HG02852 (cell line): ENCODE results near the gene BDNF.
A peak's percentile ranks its signal among the peaks of the same experiment; 100 is the strongest.
"Not testable (repeated sequence)": the region's sequence is repeated elsewhere in the genome, so short reads cannot be mapped to it uniquely, and the experiment has no call there.

Experiments
- ATAC-seq: cut with Tn5 transposase; IDR thresholded peaks from one replicate; pipeline ENCODE4 v1.9.1; 2021; ENCODE audit warnings: mild to moderate bottlenecking, moderate library complexity; ENCODE audit not compliant: unreplicated experiment

Gene BDNF

DNA sequence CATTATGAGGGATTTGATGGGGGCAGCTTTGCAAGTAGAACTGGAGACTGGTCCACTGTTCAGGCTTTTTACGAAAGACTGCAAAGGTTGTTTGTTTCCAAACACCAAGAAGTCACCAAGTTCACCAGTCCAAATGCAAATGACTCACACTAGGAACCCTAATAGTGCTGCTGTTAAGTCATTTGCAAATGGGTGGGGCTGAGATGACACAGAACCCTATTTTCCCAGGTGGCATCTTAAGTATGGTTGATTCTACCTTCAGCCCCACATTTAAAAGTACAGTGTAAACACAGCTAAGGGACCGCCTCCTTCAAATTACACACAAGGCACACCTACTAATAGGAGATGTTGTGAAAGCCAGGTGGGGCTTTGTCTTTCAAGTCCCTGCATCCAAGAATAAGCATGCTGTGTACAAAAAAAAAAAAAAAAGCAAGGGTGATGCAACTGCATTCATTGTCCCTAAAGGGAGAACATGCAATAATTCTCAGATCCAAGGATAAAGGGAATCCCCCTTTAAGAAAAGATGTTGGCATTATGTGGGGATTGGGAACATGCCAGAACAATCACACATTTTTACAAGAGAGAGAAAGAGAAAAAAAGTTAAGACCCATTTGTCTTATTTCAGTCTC, 27.3 kb downstream of the BDNF start:
- ATAC-seq = no peak

DNA sequence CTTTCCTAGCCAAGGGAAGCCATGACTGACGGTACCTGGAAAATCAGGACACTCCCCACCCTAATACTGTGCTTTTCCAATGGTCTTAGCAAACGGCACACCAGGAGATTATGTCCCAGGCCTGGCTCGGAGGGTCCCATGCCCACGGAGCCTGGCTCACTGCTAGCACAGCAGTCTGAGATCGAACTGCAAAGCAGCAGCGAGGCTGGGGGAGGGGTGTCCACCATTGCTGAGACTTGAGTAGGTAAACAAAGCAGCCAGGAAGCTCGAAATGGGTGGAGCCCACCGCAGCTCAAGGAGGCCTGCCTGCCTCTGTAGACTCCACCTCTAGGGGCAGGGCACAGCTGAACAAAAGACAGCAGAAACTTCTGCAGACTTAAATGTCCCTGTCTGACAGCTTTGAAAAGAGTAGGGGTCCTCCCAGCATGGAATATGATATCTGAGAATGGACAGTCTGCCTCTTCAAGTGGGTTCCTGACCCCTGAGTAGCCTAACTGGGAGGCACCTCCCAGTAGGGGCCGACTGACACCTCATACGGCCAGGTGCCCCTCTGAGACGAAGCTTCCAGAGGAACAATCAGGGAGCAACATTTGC, 34.6 kb downstream of the BDNF start:
- not testable (repeated sequence) for ATAC-seq

DNA sequence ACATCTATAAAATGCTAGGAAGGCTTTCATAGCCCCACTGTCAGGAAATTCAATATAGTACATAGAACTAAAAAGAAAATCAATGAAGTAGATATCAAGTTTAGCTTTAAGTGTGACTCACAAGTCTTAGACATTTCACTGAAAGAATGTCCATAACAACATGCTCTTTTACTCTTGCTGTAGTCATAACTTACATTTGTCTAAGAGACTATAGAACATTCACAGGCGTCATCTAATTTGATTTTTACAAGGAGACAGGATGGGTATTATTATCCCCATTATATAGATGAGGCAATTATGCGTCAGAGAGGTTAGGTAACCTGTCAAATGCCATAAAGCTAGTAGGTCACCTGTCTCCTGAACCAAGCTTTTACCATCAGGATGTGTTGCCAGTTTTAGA, 36.9 kb downstream of the BDNF start:
- no peak for ATAC-seq

DNA sequence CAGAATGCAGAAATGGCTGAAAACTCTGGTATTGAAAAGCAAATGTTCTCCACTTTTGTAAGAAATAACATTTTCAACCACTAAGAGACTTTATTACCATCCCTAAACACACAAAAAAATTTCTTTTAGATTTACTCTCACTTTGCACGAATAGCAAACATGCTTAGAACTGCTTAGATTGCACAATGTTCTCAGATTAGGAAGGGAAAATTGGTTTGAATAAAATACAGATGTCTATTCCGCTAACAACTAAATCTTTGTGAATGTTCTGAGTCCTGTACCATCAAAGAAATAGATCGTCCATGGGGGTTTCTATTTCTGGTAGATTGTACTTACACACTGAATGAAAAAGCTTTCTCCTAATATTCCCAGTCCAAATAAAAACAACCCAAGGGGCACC, 40.1 kb downstream of the BDNF start:
- ATAC-seq = no peak

DNA sequence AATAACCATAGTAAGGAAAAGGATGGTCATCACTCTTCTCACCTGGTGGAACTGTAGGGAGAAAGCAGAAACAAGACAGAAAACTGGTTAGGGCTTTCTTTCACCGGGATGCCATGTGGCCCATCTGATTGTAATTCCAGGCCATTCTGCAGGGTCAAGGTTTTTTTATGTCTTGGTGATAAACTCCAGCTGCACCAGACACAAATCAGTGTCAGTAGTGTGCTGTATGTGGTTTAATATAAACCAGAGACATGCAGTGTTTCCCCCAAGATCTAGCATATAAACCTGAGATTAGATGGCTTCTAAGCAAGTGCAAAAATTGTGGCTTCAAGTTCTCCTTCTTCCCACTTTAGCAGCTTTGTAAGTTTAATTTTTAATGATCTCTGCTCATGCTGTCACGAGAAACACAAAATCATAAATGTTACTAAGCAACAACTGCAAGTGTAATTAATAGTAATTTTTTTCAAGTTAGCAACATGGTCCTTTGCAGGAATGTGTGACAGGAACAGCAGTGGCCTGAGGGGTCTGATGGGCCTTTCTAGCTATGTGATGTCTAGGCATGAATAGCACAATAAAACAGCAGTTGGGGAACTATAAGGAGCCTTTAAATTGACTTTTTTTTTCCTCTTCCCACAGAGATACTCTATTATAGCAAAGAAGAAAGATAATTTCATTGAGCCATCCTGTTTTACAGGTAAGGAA, 41.6 kb downstream of the BDNF start:
- ATAC-seq = no peak

DNA sequence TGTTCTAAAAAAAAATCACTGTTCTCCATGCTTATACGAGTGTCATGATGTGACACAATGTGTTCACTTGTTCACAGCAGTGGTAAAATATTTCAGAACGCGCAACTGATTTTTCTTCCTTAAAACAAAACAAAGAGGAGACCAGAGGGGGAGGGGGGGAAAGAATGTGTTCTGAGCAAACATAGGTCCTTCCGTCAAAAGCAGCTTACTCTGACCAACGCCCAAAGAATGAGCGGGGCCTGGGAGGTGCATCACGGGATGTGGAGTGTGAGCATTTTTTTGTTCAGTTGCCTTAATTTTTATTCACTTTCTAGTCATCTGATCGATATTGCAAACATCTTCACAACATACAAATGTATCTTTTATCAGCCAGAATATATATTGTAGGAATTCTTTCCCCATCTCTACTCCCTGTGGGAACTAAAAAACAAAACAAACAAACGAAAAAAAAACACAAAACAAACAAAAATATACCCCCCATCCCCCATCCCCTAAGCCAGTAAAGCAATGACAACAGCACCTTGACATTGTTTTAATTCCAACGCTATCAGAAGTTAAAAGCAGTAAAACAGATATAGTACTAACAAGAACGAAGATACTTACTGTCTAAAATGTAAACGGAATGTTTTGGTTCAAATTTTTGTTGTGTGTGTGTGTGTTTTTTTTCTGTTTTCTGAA, 43.3 kb downstream of the BDNF start:
- ATAC-seq = no peak

DNA sequence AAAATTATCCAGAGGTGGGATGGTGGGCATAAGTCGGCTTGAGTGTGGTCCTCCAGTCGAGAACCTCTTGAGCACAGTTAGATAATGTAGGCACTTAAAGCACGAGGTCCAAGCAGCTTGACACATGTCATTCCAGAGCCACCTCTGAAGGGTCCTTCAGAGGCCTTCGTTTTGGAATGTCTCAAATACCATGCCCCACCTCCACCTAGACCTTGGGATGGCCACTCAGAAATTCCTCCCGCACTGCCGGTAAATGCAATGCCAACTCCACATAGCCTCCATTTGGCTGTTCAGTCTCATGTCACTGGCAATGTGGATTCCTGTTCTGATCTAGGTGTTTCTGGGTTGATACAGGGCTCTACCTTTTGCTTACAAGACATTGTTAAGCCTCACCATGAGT, 43.9 kb downstream of the BDNF start:
- ATAC-seq = no peak

DNA sequence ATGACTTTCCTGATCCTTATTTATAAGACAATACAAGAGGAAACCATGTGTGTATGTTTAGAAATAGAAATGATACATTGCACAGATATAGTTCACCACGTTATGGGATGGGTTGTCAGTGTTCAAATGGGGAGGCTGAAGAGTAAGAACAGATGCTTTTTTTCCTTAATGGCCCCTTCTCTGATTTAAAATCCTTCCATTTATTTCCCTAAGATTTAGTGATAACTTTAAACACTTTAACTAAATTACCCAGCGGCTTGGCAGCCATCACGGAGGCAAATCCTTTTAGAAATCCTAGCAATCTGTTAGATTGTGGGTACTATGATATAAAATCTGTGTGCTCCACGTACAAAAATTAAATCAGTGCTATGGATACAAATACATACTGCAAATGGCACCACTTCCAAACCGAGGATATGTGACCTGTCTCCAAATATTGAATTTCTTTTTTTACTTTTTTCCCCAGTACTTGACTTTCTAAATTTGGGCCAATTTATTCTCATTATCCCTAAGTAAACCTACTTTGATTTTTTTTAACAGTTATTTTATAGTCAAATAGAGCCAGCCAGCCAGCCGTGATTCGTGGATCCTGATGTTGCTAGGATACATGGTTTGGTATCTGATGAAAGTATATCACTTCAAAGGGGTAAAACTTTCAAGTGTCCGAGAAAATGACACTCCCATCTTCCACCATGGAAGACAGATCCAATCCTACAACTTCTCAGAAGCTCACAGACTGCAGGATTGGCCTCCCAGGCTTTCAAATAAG, 46.1 kb downstream of the BDNF start:
- ATAC-seq = no peak

DNA sequence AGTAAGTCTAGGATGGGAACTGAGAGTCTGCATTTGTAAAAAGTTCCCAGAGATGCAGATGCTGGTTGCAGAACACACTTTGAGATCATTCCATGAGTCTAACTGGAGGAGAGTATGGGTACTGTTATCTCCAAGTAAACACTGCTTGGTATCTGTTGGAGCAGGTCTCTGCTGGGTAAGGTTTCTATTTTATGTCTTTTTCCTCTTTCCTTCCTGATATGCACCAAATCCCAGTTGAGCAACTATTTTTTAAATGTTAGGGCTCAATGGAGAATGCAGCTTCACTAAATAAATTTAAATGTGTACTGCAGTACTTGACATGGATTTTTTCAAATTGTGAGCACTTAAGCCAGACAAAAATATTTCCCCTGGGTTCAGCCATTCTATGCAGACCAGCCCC, 48.5 kb downstream of the BDNF start:
- ATAC-seq = no peak

DNA sequence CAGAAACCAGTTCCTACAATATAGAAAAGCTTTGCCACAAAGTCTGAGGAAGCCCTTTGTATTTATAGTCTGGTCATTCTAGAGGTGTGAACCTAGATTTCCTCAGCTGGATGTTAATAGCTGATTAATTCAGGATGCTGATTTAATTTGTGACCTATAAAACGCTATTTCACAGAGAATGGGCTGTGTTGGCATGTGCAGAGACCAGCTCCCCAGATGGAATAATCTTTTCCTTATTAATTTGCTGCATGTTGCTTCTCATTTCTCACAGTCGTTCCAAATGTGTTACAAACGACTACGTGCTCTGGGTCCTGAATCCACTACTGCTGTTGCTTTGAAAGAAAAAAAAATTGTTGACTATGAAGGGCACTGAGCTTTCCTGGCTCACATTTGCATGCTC, 49.3 kb downstream of the BDNF start:
- no peak for ATAC-seq

DNA sequence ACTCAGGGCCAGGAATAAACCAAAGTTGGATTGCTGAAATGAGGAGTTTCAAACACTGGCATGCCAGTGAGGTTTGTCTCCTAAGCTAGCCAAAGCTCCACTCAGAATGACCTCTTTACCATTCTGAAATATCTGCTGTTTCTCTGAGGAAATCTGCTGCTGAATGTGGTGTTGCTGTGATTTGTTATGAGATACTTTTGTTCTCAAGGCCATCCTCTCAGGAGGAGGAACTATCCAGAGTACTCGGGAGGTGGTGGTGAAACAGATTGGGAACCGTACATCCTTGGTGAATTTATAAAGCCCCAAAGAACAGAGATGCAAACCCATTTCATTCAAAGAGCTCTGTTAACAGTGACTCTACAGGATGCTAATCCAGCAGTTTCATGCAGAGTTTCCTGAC, 50.5 kb downstream of the BDNF start:
- no peak for ATAC-seq

DNA sequence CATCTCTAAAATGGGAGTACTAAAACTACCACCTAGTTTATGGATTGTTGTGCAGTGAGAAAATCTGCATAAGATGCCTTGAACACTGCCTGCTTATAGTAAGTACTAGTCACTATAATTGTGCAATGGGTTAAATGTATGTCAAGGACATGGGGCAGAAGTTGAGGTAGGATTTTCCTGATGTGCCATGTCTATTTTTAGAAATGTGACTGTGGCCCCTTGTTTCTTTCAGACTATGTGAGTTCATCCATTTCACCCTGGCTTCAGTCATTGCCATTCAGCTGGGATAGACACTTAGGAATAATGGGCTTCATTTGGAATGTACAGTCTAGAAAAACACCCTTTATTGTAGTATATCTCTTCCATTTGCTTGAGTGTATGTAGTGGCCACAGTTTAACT, 51.4 kb downstream of the BDNF start:
- ATAC-seq = no peak

DNA sequence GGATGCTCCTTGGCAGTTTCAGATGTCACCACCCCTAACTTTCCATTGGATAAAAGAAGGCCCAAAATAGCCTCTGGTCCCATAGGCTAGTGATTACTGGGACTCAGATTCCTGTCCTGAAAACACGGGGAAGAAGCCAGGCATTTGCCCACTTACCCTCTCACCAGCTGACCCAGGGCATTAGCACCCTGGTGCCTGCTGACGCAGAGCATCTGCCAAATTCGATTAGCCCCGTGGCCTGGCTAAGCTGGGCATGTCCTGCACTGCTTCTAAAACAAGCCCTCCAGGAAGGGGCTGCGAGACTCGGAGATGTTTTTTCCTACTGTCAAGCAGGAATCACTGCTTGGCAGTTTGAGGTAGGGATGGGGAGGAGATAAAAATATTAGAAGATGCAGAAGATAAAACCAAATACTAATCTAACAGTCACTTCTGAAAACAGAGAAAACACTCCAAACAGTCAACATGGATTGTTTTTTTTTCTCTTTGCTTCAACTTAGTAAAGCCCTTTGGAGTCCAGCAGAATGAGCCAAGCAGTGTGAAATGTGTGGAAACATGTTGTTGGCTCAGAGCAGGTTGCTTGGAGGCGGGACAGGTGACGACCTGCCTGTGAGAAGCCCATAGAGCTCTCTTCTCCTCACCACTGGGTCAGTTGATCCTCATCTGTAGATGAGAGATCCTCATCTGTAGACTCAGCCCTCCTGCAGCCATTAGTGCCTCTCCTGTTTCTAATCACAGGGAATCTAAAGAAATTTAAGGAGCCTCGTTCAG, 54.0 kb downstream of the BDNF start:
- no peak for ATAC-seq

DNA sequence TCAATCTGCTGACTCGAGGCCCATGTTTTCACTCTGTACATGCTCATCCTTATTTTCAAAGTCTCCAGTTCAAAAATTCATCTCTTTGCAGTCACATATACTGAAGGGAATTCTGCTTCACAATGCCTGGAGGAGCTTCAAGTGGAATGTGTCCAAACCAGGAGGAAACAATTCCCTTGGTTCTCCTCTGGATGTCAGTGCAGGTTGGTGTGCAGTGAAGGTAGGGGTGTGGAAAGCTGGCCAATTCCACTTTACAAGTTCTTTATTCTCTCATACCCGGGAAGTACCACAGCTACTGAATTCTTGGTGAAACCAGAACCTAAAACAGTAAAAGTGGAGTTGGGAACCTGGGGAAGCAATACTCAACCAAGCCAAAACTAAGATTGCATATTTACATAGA, 57.3 kb downstream of the BDNF start:
- no peak for ATAC-seq

DNA sequence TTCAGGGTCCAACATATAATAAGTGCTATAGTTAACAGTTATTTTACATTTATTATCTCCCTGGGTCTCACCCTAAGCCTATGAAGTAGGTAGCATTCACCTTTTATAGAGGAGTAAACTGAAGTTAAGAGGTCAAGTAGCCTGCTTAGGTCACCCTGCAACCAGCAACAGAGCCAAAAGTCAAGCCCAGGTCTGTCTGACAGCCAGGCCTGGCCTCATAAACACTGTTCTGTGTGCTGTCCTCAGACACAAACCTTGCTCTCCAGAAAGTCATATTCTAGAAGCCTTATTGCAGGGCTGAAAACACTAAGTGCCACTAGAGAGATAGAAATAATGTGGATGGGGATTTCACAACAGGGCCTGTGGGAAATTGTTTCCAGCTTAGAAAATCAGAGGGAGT, 59.3 kb downstream of the BDNF start:
- no peak for ATAC-seq

DNA sequence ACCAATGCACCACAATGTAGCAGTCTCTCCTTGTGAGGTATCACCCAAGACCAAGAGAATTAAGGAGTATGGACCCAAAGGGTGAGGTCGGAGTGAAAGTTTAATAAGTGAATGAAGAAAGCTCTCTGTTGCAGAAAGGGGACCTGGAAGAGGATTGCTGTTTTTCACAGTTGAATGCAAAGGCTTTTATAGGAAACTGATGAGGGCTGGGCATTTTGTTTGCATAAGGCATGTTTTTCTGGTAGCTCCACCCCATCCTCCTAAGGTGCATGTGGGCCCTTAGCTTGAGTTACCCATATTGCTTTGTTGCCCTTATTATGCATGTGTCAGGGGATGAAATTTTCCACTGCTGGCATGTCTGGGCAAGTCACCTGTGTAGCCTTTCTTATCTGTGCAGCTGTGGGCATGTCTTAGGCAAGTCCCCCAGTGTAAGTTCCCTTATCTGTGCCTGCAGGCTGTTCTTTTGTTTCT, 64.7 kb downstream of the BDNF start:
- ATAC-seq = peak; percentile 52

DNA sequence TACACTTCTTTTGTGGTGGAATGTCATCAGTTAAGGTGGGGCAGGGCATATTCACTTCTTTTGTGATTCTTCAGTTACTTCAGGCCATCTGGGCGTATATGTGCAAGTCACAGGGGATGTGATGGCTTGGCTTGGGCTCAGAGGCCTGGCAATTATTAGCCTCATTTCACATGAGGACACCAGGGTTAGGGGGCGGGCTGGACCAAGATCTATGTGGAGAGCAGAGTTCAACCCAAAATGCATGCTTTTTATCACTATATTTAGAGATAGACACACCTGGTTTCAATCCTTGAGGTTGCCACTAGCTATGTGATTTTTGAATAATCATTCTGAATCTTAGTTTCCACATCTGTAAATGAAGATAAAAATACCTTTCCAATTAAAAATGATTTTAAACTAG, 65.5 kb downstream of the BDNF start:
- ATAC-seq = not testable (repeated sequence)

DNA sequence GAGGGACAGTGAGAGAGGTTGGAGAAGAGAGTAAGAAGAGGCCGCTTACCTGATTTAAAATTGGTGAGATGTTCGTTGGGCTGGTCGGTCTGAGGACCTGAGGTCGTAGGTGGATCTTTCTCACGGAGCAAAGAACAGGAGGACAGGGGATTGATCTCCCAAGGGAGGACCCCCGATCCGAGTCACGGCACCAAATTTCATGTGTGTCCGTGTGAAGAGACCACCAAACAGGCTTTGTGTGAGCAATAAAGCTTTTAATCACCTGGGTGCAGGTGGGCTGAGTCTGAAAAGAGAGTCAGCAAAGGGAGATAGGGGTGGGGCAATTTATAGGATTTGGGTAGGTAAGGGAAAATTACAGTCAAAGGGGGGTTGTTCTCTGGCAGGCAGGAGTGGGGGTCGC, 66.0 kb downstream of the BDNF start:
- ATAC-seq = not testable (repeated sequence)

DNA sequence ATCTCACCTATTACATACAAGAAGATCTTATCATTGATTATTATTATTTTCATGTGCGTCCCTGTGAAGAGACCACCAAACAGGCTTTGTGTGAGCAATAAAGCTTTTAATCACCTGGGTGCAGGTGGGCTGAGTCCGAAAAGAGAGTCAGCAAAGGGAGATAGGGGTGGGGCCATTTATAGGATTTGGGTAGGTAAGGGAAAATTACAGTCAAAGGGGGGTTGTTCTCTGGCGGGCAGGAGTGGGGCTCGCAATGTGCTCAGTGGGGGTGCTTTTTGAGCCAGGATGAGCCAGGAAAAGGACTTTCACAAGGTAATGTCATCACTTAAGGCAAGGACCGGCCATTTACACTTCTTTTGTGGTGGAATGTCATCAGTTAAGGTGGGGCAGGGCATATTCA, 71.2 kb downstream of the BDNF start:
- ATAC-seq = not testable (repeated sequence)

DNA sequence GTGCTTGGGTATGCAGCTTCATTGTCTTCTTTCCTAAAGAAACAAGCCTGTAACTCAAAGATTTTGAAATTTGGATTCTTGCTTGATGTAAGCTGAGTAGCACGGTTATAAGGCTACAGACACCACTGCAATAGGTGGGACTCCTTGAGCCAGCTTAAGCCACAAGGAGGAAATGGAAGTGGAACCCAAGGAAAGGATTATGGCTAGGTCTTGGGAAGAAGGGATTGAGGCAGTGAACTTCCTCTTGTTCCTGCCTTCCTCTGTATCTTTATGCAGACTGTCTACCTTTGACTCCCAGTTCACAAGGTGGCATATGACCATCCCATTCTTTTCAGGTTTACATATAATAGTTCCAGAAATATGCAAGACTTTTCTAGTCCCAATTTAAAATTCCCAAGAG, 72.3 kb downstream of the BDNF start:
- ATAC-seq = no peak
